ENCODE results near the gene CMTR1. TPM values are rescaled to one million over a fixed set of nuclear protein-coding genes. Genes with fewer than 3 reads are reported as not detected.

The CMTR1 gene
- total and polyA plus RNA-seq, 10 of the 15 experiments (the other 5 are each of a cell fraction or from before 2014, with no cell fraction given), result 2.7 to 67.0 (median 46.2) TPM

GRCh38 chr6:37530297-37530696, 97.3 kb downstream of the CMTR1 start (continued):
- no peak for TF ChIP-seq E2F8 (IDR thresholded peaks at IDR 0.05; ENCODE audit: low read depth, partially characterized antibody)

GRCh38 chr6:37531026-37531425, 98.0 kb downstream of the CMTR1 start:
- intact Hi-C loops (cut with micrococcal nuclease; ENCODE audit: unreplicated experiment), result no loop called here
- SMC1A ChIA-PET (ENCODE audit: uncharacterized antibody, unreplicated experiment), result interaction anchor here (1.0 to 13.3 kb wide), 5 partner anchors 8 to 40 kb away, joined by 3 to 346 read pairs (median 6); no protein-coding TSS in a partner anchor

More at GRCh38 chr6:37531026-37531425, 98.0 kb downstream of the CMTR1 start:
- H2AFZ ChIP-seq (ENCODE audit: control insufficient read depth, low read depth, low read length), result no peak overlapping the region
- BruUV-seq (replicated peaks), result no TSS peak
- TF ChIP-seq ETV6 (conservative IDR thresholded peaks at IDR 0.05 in 1 of 2, IDR thresholded peaks at IDR 0.05 in 1 of 2; ENCODE audit: borderline replicate concordance in 1 of 2, low read depth in 1 of 2), result no peak
- TF ChIP-seq HDGF (IDR thresholded peaks at IDR 0.05), result no peak
- TF ChIP-seq SP1 (IDR thresholded peaks at IDR 0.05; ENCODE audit: low read depth, low read length), result no peak
- no peak for TF ChIP-seq RELB (IDR thresholded peaks at IDR 0.05; ENCODE audit: low read depth)
- TF ChIP-seq ZNF274 (IDR thresholded peaks at IDR 0.05; ENCODE audit: insufficient read depth, insufficient read length), result no peak
- TF ChIP-seq SIN3A (IDR thresholded peaks at IDR 0.05; ENCODE audit: low read depth, low read length), result no peak
- no peak for TF ChIP-seq NFYA (IDR thresholded peaks at IDR 0.05; ENCODE audit: borderline replicate concordance, low read depth, low read length)
- TF ChIP-seq NFIC (IDR thresholded peaks at IDR 0.05; ENCODE audit: low read depth, low read length), result no peak
- TF ChIP-seq IRF5 (IDR thresholded peaks at IDR 0.05; ENCODE audit: borderline replicate concordance), result no peak
- no peak for TF ChIP-seq NFXL1 (IDR thresholded peaks at IDR 0.05; ENCODE audit: borderline replicate concordance)
- TF ChIP-seq ZNF622 (IDR thresholded peaks at IDR 0.05), result no peak
- no peak for TF ChIP-seq HDAC2 (IDR thresholded peaks at IDR 0.05)
- TF ChIP-seq SUPT20H (IDR thresholded peaks at IDR 0.05; ENCODE audit: borderline replicate concordance, control insufficient read depth, low read depth, low read length), result no peak
- TF ChIP-seq NBN (IDR thresholded peaks at IDR 0.05), result no peak
- H3K4me3 ChIP-seq, result no peak overlapping the region
- H3K27me3 ChIP-seq (replicated peaks in 1 of 2; ENCODE audit: control insufficient read depth in 2 of 2, insufficient read depth in 2 of 2, low read length in 1 of 2), result no peaks in the 10 kb centered on the region
- DNase-seq (ENCODE audit: low read depth, low spot score), result no peak
- ChIA-PET POLR2A (no interaction called here), CTCF (interaction anchor here (1.0 to 12.7 kb wide), 5 partner anchors 13 to 161 kb away, joined by 3 to 590 read pairs (median 4); no protein-coding TSS in a partner anchor), RAD21 (ENCODE audit: unreplicated experiment) (interaction anchor here (0.7 to 1.7 kb wide), 3 partner anchors 35 to 50 kb away, joined by 3 to 5 read pairs (median 4); no protein-coding TSS in a partner anchor)
- FAIRE-seq, result no peak
- H3K4me1 ChIP-seq (ENCODE audit: control insufficient read depth, insufficient read depth, low read length), result no peaks in the 10 kb centered on the region
- H3K9ac ChIP-seq (ENCODE audit: control insufficient read depth, insufficient read depth, low read length), result no peak overlapping the region
- no peaks in the 10 kb centered on the region for H3K9me3 ChIP-seq (replicated peaks; ENCODE audit: control insufficient read depth, insufficient read depth, low read length)
- in situ Hi-C loops (cut with MboI), result no loop called here
- H3K36me3 ChIP-seq (ENCODE audit: control insufficient read depth in 2 of 2, insufficient read depth in 2 of 2, low read length in 1 of 2), result no peaks in the 10 kb centered on the region
- no peak overlapping the region for H3K27ac ChIP-seq (ENCODE audit: control insufficient read depth, insufficient read depth)
- H3K4me2 ChIP-seq (ENCODE audit: control insufficient read depth, insufficient read depth), result no peak overlapping the region
- no peaks in the 10 kb centered on the region for H4K20me1 ChIP-seq (ENCODE audit: control insufficient read depth, insufficient read depth)
- WGBS (ENCODE audit: insufficient coverage, insufficient replicate concordance, low lambda C conversion rate, missing lambda C conversion rate), result 76% methylated on average over 4 of the region's 4 CpGs
- H3K79me2 ChIP-seq (ENCODE audit: control insufficient read depth, insufficient read depth, low read length), result no peaks in the 10 kb centered on the region
- ATAC-seq, result no peak

Data from GM12878 (cell line).